AG10803 (cell line): ENCODE data around the gene P2RY10.

Experiments
- DNase-seq: peaks from one replicate; pipeline ENCODE4 v3.0.0; 2010; ENCODE audit warnings: low read depth
- H3K4me3 ChIP-seq: 2 replicates; pipeline ENCODE4 v1.5.1; 2011; ENCODE audit warnings: mild to moderate bottlenecking, low read length, control low read depth
- CTCF ChIP-seq: conservative IDR thresholded peaks from 2 replicates; pipeline ENCODE4 v1.5.1; 2011; ENCODE audit warnings: mild to moderate bottlenecking, low read length, control low read depth, inconsistent platforms

The P2RY10 gene

DNA sequence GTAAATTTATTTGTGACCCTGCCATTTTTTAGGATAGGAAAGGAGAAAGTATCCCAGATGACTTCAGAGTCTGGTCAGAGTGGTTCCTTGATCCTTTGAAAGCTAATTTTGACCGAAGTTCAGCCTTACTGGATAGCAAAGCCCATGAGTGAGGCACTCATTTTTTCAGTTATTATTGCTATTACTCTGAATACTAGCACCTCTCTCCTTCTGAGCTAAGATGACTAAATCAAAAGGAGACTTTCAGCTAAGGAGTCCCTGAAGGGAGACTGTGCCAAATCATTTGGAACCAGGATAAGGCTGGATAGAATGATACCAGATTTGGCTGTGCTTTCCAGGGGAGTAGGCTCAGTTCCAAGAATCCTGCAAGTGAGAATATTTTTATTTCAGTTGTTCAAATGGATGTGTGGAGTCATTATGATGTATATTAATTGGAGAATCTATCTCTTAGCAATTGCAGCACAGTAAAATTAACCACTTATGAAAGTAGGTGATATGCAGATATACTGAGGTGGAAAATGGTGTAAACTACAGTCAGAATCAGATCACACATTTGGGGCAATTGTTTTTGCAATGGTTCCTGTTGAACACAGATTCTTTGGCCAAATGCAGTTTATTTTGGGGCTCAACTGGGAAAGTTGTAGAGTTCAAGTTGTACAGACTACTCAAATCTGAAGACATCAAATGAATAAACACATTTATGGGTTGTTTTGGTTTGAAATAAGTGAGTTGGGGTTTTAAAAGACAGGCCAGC, 1.2 kb downstream of the P2RY10 start:
- DNase-seq, result no peak
- H3K4me3 ChIP-seq, result no peak overlapping the region
- no peak for TF ChIP-seq CTCF

GRCh38 chrX:78950009-78950835, 5.0 kb downstream of the P2RY10 start:
- H3K4me3 ChIP-seq, result no peak overlapping the region
- no peak for DNase-seq
- no peak for TF ChIP-seq CTCF

DNA sequence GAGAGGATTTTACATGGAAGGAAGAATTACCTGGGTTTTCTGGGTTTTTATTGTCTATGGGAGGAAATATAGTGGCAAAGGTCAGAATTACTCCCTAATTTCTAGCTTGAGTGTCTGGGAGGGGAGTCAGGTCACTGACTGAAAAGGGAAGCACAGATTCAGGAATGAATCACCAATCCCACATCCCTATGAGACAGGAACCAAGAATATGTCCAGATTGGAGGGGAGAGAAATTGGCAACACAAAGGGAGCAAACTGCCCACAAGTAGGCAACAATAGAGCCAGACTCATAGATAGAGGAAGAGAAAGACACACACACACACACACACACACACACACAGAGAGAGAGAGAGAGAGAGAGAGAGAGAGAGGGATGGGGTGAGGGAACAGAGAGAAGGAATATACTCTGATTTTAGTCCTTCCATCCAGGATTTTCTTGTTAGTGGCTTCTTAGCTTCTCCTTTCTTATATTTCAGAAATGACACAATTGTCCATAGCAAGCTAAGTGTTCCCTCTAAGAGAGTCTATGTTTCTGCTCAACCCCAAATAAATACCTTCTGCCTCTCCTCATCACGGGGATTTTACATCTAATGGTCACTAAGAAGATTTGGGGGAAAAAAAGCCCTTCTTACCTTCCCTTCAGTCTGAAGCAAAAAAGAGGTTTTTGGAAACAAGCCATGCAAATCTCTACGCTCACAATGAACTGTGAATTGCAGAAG, 12.0 kb downstream of the P2RY10 start:
- no peak for TF ChIP-seq CTCF

DNA sequence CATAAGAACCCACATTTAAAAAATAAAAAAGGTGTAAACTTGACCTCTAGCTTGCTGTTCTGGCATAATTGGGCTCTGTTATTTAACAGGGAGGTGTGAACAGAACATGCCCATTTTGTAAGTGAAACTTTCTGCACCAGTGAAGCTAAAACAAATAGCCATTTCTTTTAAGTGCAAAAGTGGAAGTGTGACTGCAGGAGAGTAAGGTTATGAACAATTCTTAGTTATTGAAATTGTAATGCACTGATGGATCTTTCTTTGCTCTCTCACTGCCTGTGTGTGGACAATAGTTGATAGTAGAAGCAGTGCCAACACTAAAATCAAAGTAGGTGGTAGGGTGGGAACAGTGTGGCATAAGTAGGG, 12.6 kb downstream of the P2RY10 start:
- DNase-seq, result no peak
- TF ChIP-seq CTCF, result no peak
- no peak overlapping the region for H3K4me3 ChIP-seq

More for the DNA sequence above, 12.0 kb downstream of the P2RY10 start:
- no peak for DNase-seq
- H3K4me3 ChIP-seq, result no peak overlapping the region

DNA sequence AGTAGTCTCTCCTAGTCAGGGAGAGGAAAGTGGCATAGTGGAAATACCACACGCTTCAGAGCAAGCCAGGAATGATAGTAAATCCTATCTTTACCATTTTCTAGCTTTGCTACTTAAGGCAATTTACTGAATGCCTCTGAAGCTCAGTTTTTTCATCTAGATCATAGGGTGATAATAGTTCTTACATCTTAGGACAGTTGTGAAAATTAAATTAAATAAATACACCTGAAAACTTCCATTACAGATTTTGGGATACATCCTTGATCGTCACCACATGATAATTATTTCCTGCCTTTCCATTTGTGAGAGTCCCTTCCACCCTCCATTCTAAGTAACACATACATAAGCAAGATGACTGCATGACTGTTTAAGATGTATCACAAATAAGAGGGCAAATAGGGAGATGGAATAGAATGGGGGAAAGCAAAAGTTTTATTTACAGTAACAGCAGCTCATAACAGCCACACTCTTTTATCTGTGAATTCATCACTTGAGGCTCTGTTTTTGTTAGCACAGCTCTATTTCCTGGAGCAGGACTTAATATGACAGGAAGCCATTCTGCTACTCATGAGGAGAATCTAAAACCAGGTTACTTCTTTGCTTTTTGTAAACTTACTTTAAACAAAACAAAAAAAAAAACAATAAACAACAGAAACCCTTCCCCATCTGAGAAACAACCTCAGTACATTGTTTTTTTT, 13.4 kb downstream of the P2RY10 start:
- no peak for DNase-seq
- H3K4me3 ChIP-seq, result no peak overlapping the region
- no peak for TF ChIP-seq CTCF

GRCh38 chrX:78960888-78961287, 15.7 kb downstream of the P2RY10 start:
- TF ChIP-seq CTCF, result no peak
- DNase-seq, result no peak
- H3K4me3 ChIP-seq, result no peak overlapping the region
